Measurements from ENCODE around the gene ODAD4.
"Not testable (repeated sequence)": the region's sequence is repeated elsewhere in the genome, so short reads cannot be mapped to it uniquely, and the experiment has no call there.

ODAD4 gene

GRCh38 chr17:42001729-42002128 lies 71.3 kb downstream of the ODAD4 start:
- no peak for DNase-seq (ENCODE audit: low spot score)

- no peak for DNase-seq (ENCODE audit: low spot score)
These were observed 71.9 kb downstream of the ODAD4 start for GRCh38 chr17:42002175-42002791.

- DNase-seq (ENCODE audit: low spot score), result peak; percentile 16
These were observed 72.4 kb downstream of the ODAD4 start for GRCh38 chr17:42002792-42003301.

- DNase-seq (ENCODE audit: low spot score), result no peak
These were observed 74.7 kb downstream of the ODAD4 start for GRCh38 chr17:42005166-42005565.

- peak; percentile 26 for DNase-seq (ENCODE audit: low spot score)
These were observed 78.8 kb downstream of the ODAD4 start for GRCh38 chr17:42009170-42009569.

GRCh38 chr17:42010266-42010680 lies 79.9 kb downstream of the ODAD4 start:
- DNase-seq (ENCODE audit: low spot score), result not testable (repeated sequence)

GRCh38 chr17:42010898-42011516 lies 80.6 kb downstream of the ODAD4 start:
- no peak for DNase-seq (ENCODE audit: low spot score)

GRCh38 chr17:42012363-42012762 lies 81.9 kb downstream of the ODAD4 start:
- DNase-seq (ENCODE audit: low spot score), result not testable (repeated sequence)

- not testable (repeated sequence) for DNase-seq (ENCODE audit: low spot score)
These were observed 83.3 kb downstream of the ODAD4 start for GRCh38 chr17:42013740-42014139.
